Measurements from ENCODE around the gene ENO3. TPM values are rescaled to one million over a fixed set of nuclear protein-coding genes. Genes with fewer than 3 reads are reported as not detected.
A peak's percentile ranks its signal among the peaks of the same experiment; 100 is the strongest.

ENO3 gene
- total RNA-seq, 4 donors from 2014 or later = 1.0 to 7.9 (median 4.9) TPM

DNA sequence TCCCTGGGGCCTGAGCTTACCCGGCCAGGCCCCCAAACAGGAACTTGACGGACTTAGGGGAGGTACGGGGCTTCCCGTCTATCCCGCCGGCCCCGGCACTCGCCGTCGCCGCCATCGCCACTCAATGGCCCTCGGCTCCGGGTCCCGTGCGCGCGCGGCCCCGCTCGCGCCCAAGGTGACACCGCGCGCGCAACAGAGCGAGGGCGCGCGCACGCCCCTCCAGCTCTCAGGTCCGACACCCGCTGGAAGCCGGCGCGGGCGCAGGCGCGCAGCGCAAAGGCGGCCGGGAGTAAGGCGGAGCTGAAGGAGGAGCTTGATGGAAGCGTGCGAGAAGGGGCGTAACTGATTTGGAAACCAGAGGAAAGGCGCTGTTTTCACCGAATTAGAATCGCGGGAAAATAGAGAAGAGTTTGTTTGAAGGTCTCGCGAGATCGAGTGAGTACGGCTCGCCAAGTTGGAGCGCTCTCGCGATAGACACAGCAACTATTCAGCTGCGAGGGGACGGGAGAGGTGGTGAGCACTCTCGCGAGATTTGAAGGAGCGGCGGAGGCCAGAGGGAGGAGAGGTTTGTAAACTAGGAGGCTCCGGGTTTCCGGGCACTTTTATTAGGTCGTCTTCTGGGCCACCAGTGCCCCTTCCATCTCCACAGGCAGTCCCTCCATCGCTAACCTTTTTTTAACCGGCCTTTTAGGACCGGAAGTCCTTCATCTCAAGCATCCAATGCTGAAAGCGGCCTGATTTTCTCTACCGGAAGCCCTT is 10.9 kb upstream of the ENO3 start, which contains the start of the genes RNF167 and SLC25A11:
Gene RNF167 (plus strand): TSS at position 473 of the 759 bp plus-strand sequence. CDS start 642 bp downstream, outside the sequence.
Gene SLC25A11 (minus strand): TSS at position 251 of the 759 bp plus-strand sequence. CDS start 136 bp downstream, at position 115.
- 0% methylated on average over 70 to 72 of the region's 72 CpGs for WGBS, 2 donors
- DNase-seq (ENCODE audit: low spot score in 2 of 2) = peak; percentile 98 to 99
- peak within 1 kb of the TSS; percentile 81 for H3K4me3 ChIP-seq (ENCODE audit: low read depth, poor library complexity, severe bottlenecking)
- intact Hi-C loops (cut with DNase I; ENCODE audit: low total_unique reads) = no loop called here
- TF ChIP-seq, protein P1, sequence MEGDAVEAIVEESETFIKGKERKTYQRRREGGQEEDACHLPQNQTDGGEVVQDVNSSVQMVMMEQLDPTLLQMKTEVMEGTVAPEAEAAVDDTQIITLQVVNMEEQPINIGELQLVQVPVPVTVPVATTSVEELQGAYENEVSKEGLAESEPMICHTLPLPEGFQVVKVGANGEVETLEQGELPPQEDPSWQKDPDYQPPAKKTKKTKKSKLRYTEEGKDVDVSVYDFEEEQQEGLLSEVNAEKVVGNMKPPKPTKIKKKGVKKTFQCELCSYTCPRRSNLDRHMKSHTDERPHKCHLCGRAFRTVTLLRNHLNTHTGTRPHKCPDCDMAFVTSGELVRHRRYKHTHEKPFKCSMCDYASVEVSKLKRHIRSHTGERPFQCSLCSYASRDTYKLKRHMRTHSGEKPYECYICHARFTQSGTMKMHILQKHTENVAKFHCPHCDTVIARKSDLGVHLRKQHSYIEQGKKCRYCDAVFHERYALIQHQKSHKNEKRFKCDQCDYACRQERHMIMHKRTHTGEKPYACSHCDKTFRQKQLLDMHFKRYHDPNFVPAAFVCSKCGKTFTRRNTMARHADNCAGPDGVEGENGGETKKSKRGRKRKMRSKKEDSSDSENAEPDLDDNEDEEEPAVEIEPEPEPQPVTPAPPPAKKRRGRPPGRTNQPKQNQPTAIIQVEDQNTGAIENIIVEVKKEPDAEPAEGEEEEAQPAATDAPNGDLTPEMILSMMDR (IDR thresholded peaks at IDR 0.05) = no peak
- TF ChIP-seq POLR2A (IDR thresholded peaks at IDR 0.05) = no peak

GRCh38 chr17:4940555-4941318 is 10.2 kb upstream of the ENO3 start:
- peak; percentile 84 to 96 for DNase-seq (ENCODE audit: low spot score in 2 of 2)
- peak overlapping the region; percentile 81 for H3K4me3 ChIP-seq (ENCODE audit: low read depth, poor library complexity, severe bottlenecking)
- intact Hi-C loops (cut with DNase I; ENCODE audit: low total_unique reads) = no loop called here
- 1% methylated on average over 27 to 29 of the region's 29 CpGs for WGBS, 2 donors
- TF ChIP-seq POLR2A (IDR thresholded peaks at IDR 0.05) = no peak
- TF ChIP-seq, protein P1 (IDR thresholded peaks at IDR 0.05) = no peak

GRCh38 chr17:4941319-4941610 is 9.7 kb upstream of the ENO3 start:
- intact Hi-C loops (cut with DNase I; ENCODE audit: low total_unique reads) = no loop called here
- H3K4me3 ChIP-seq (ENCODE audit: low read depth, poor library complexity, severe bottlenecking) = no peak overlapping the region
- TF ChIP-seq, protein P1 (IDR thresholded peaks at IDR 0.05) = no peak
- no peak for TF ChIP-seq POLR2A (IDR thresholded peaks at IDR 0.05)
- DNase-seq (ENCODE audit: low spot score in 2 of 2) = no peak
- 49 to 51% methylated on average over 4 of the region's 4 CpGs for WGBS, 2 donors

GRCh38 chr17:4942760-4943508 is 8.0 kb upstream of the ENO3 start:
- no peak overlapping the region for H3K4me3 ChIP-seq (ENCODE audit: low read depth, poor library complexity, severe bottlenecking)
- no peak for DNase-seq (ENCODE audit: low spot score in 2 of 2)
- intact Hi-C loops (cut with DNase I; ENCODE audit: low total_unique reads) = no loop called here
- 73 to 75% methylated on average over 13 of the region's 13 CpGs for WGBS, 2 donors
- no peak for TF ChIP-seq POLR2A (IDR thresholded peaks at IDR 0.05)

DNA sequence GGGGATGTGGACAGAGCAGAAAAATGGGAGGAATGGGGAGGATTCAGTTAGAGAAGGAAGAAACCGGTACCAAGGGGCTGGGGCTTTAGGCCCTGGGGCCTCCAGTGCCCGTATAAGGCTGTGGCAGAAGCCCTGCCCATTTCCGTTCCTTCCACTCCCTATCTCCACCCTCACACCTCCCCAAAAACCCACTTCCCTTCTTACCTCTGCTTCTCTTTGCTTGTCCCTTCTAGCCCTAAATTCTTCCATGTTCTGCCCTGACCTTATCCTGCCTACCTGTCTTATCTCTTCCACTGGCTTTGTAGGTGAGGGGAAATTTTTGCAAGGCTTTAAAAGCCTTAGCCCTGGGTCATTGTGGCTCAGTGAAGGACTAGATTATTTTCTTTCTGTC is 6.8 kb upstream of the ENO3 start:
- no peak overlapping the region for H3K4me3 ChIP-seq (ENCODE audit: low read depth, poor library complexity, severe bottlenecking)
- DNase-seq (ENCODE audit: low spot score in 2 of 2) = no peak
- intact Hi-C loops (cut with DNase I; ENCODE audit: low total_unique reads) = no loop called here
- WGBS, 2 donors = 22 to 23% methylated on average over 3 of the region's 3 CpGs
- TF ChIP-seq, protein P1 (IDR thresholded peaks at IDR 0.05) = no peak
- TF ChIP-seq POLR2A (IDR thresholded peaks at IDR 0.05) = no peak
